HG02973 (cell line): ENCODE results near the gene NEK1.
"Not testable (repeated sequence)": the region's sequence is repeated elsewhere in the genome, so short reads cannot be mapped to it uniquely, and the experiment has no call there.

Source experiments
- ATAC-seq: cut with Tn5 transposase; IDR thresholded peaks from one replicate; pipeline ENCODE4 v1.9.1; 2021; ENCODE audit warnings: moderate library complexity; ENCODE audit not compliant: unreplicated experiment

The NEK1 gene

GRCh38 chr4:169437299-169438047, 174.9 kb downstream of the NEK1 start:
- peak; percentile 90 for ATAC-seq

GRCh38 chr4:169436734-169437133, 175.6 kb downstream of the NEK1 start:
- no peak for ATAC-seq

GRCh38 chr4:169428376-169428775, 184.0 kb downstream of the NEK1 start:
- no peak for ATAC-seq

GRCh38 chr4:169427727-169428126, 184.7 kb downstream of the NEK1 start:
- ATAC-seq: not testable (repeated sequence)

GRCh38 chr4:169420291-169420690, 192.1 kb downstream of the NEK1 start:
- ATAC-seq: no peak

GRCh38 chr4:169418846-169419245, 193.5 kb downstream of the NEK1 start:
- no peak for ATAC-seq

- ATAC-seq: no peak
Observed at GRCh38 chr4:169417629-169418282, 194.6 kb downstream of the NEK1 start.

- ATAC-seq: peak; percentile 52
Observed at GRCh38 chr4:169416997-169417396, 195.4 kb downstream of the NEK1 start.

- ATAC-seq: no peak
Observed at GRCh38 chr4:169416461-169416860, 195.9 kb downstream of the NEK1 start.

- ATAC-seq: no peak
Observed at GRCh38 chr4:169414913-169415312, 197.5 kb downstream of the NEK1 start.

GRCh38 chr4:169412046-169412445, 200.3 kb downstream of the NEK1 start:
- ATAC-seq: no peak

- ATAC-seq: peak; percentile 99
Observed at GRCh38 chr4:169410839-169411770, 201.3 kb downstream of the NEK1 start.

GRCh38 chr4:169407217-169407845, 205.1 kb downstream of the NEK1 start:
- ATAC-seq: no peak

- no peak for ATAC-seq
Observed at GRCh38 chr4:169404960-169405359, 207.4 kb downstream of the NEK1 start.

- no peak for ATAC-seq
Observed at GRCh38 chr4:169400832-169401231, 211.6 kb downstream of the NEK1 start.

GRCh38 chr4:169399976-169400767, 212.2 kb downstream of the NEK1 start:
- no peak for ATAC-seq

GRCh38 chr4:169398316-169398715, 214.1 kb downstream of the NEK1 start:
- ATAC-seq: no peak

GRCh38 chr4:169397762-169398161, 214.6 kb downstream of the NEK1 start:
- ATAC-seq: no peak

- ATAC-seq: no peak
Observed at GRCh38 chr4:169385376-169385775, 227.0 kb downstream of the NEK1 start.

GRCh38 chr4:169384779-169385178, 227.6 kb downstream of the NEK1 start:
- no peak for ATAC-seq
